OCI-LY1 (cell line): ENCODE measurements around the gene TRAPPC10.

Experiments
- H2AFZ ChIP-seq: fragments of 200-600 bp; sonication (generic), shearing (Covaris generic); 2 replicates; pipeline ENCODE4 v1.6.0; 2014; ENCODE audit warnings: antibody characterized with exemption, mild to moderate bottlenecking, low read length
- H3F3A ChIP-seq: fragments of 200-600 bp; sonication (generic), shearing (Covaris generic); 2 replicates; pipeline ENCODE4 v1.6.0; 2014; ENCODE audit warnings: mild to moderate bottlenecking, antibody characterized with exemption, low read length, moderate library complexity; ENCODE audit not compliant: insufficient read depth
- H3K27ac ChIP-seq: fragments of 200-600 bp; sonication (generic); 2 replicates; pipeline ENCODE4 v1.5.1; 2014; ENCODE audit warnings: low read length, mixed run types, mild to moderate bottlenecking, low read depth; ENCODE audit not compliant: poor library complexity, severe bottlenecking
- H3K27me3 ChIP-seq: fragments of 200-600 bp; sonication (generic); 2 replicates; pipeline ENCODE4 v1.6.0; 2014; ENCODE audit warnings: antibody characterized with exemption, mild to moderate bottlenecking, low read length, moderate library complexity; ENCODE audit not compliant: insufficient read depth
- H3K36me3 ChIP-seq: fragments of 200-600 bp; sonication (generic); 2 replicates; pipeline ENCODE4 v1.6.1; 2014; ENCODE audit warnings: mild to moderate bottlenecking, antibody characterized with exemption, low read length, moderate library complexity, mixed read lengths; ENCODE audit not compliant: insufficient read depth
- H3K4me1 ChIP-seq: fragments of 200-600 bp; sonication (generic); 2 replicates; pipeline ENCODE4 v1.5.1; 2014; ENCODE audit warnings: mild to moderate bottlenecking, low read length, moderate library complexity; ENCODE audit not compliant: insufficient read depth, severe bottlenecking
- H3K4me2 ChIP-seq: fragments of 200-600 bp; sonication (generic), shearing (Covaris generic); 2 replicates; pipeline ENCODE4 v1.6.1; 2014; ENCODE audit warnings: low read length
- H3K4me3 ChIP-seq: fragments of 200-600 bp; sonication (generic); 2 replicates; pipeline ENCODE4 v1.5.1; 2014; ENCODE audit warnings: low read length, low read depth, mild to moderate bottlenecking, mixed read lengths; ENCODE audit not compliant: poor library complexity, severe bottlenecking
- H3K79me2 ChIP-seq: fragments of 200-600 bp; shearing (Covaris generic); 2 replicates; pipeline ENCODE4 v1.6.1; 2016; ENCODE audit warnings: mixed run types, low read length, mixed read lengths; ENCODE audit not compliant: insufficient read depth
- H3K9ac ChIP-seq: fragments of 200-600 bp; sonication (generic), shearing (Covaris generic); 2 replicates; pipeline ENCODE4 v1.6.1; 2014; ENCODE audit warnings: mild to moderate bottlenecking, low read length, mixed read lengths
- H3K9me2 ChIP-seq: fragments of 200-600 bp; sonication (generic), shearing (Covaris generic); 2 replicates; pipeline ENCODE4 v1.6.1; 2014; ENCODE audit warnings: low read depth, mild to moderate bottlenecking, low read length, mixed read lengths
- H3K9me3 ChIP-seq: fragments of 200-600 bp; shearing (Covaris generic); 2 replicates; pipeline ENCODE4 v1.6.1; 2014; ENCODE audit warnings: low read length, mixed read lengths
- H4K20me1 ChIP-seq: fragments of 200-600 bp; sonication (generic), shearing (Covaris generic); 2 replicates; pipeline ENCODE4 v1.6.0; 2016; ENCODE audit warnings: mild to moderate bottlenecking, low read length; ENCODE audit not compliant: insufficient read depth
- CTCF ChIP-seq: fragments of 200-600 bp; sonication (generic), shearing (Covaris generic); IDR thresholded peaks from 2 replicates; pipeline ENCODE4 v1.5.1; 2017; ENCODE audit warnings: mild to moderate bottlenecking, antibody characterized with exemption, low read length, moderate library complexity, mixed read lengths
- EZH2 ChIP-seq: fragments of 200-600 bp; sonication (generic), shearing (Covaris generic); IDR thresholded peaks from 2 replicates; pipeline ENCODE4 v1.8.0; 2017; ENCODE audit warnings: borderline replicate concordance, mixed run types, mild to moderate bottlenecking, antibody characterized with exemption, low read length, moderate library complexity, mixed read lengths

Gene TRAPPC10

DNA sequence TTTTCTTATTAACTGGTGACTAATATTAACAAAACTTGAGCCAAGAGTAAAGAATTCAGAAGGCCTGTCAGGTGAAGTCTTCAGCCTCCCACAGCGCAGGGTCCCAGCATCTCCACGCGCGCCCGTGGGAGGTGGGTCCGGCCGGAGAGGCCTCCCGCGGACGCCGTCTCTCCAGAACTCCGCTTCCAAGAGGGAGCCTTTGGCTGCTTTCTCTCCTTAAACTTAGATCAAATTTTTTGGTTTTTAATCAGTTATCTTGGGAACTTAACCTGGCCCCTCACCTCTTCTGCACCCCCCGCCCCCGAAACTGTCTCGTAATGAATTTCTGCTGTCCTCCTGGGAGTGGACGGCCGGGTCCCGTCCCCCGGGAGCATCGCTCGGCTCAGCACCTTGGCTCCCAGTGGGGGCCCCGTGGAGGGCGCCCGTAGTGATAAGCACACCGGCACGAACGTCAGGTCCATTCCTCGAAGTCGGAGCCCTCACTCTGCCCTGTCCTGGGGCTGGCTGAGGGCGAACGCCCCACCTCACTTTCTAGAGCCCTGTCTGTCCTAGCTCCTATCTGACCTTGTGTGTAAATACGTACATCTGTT, 29.5 kb upstream of the TRAPPC10 start:
- no peaks in the 10 kb centered on the region for H3K9me3 ChIP-seq
- no peak overlapping the region for H3K27ac ChIP-seq
- H3F3A ChIP-seq: no peaks in the 10 kb centered on the region
- H3K9me2 ChIP-seq: no peaks in the 10 kb centered on the region
- H2AFZ ChIP-seq: no peak overlapping the region
- H3K36me3 ChIP-seq: peaks cover 7% of the 10 kb centered on the region; the same call in 1 of the 2 replicates
- H3K4me2 ChIP-seq: no peak overlapping the region
- H3K9ac ChIP-seq: no peak overlapping the region
- peaks cover 5% of the 10 kb centered on the region for H3K4me1 ChIP-seq
- no peak overlapping the region for H3K4me3 ChIP-seq
- H3K27me3 ChIP-seq: peaks cover 8% of the 10 kb centered on the region
- H3K79me2 ChIP-seq: no peaks in the 10 kb centered on the region
- TF ChIP-seq CTCF: no peak
- TF ChIP-seq EZH2: no peak
- no peaks in the 10 kb centered on the region for H4K20me1 ChIP-seq

GRCh38 chr21:43983390-43983789, 28.7 kb upstream of the TRAPPC10 start:
- Histone ChIP-seq H3K27me3 (peaks cover 8% of the 10 kb centered on the region), H3K9ac (no peak overlapping the region), H4K20me1 (no peaks in the 10 kb centered on the region), H2AFZ (no peak overlapping the region), H3F3A (no peaks in the 10 kb centered on the region), H3K36me3 (peaks cover 1% of the 10 kb centered on the region; the same call in 1 of the 2 replicates), H3K79me2 (no peaks in the 10 kb centered on the region), H3K4me2 (no peak overlapping the region), H3K27ac (no peak overlapping the region), H3K9me3 (no peaks in the 10 kb centered on the region), H3K9me2 (no peaks in the 10 kb centered on the region), H3K4me1 (peaks cover 5% of the 10 kb centered on the region), H3K4me3 (no peak overlapping the region)
- TF ChIP-seq CTCF (no peak), EZH2 (no peak)

- Histone ChIP-seq H3K36me3 (no peaks in the 10 kb centered on the region), H4K20me1 (no peaks in the 10 kb centered on the region), H3K27ac (no peak overlapping the region), H3K4me3 (no peak overlapping the region), H2AFZ (no peak overlapping the region), H3K9me2 (no peaks in the 10 kb centered on the region), H3K27me3 (peaks cover 8% of the 10 kb centered on the region), H3F3A (no peaks in the 10 kb centered on the region), H3K9ac (no peak overlapping the region), H3K79me2 (no peaks in the 10 kb centered on the region), H3K4me1 (peaks cover 5% of the 10 kb centered on the region), H3K9me3 (no peaks in the 10 kb centered on the region), H3K4me2 (no peak overlapping the region)
- no peak for TF ChIP-seq CTCF
- no peak for TF ChIP-seq EZH2
These were observed 28.2 kb upstream of the TRAPPC10 start for GRCh38 chr21:43983860-43984420.
